Activated naive CD4-positive, alpha-beta T cell treated with anti-CD3 and anti-CD28 coated beads, Interleukin-2, amount 50 U/mL, for 24 hours (primary cell): ENCODE results near the gene LMX1A.

Experiments used
- H3K27ac Mint-ChIP-seq: one replicate; pipeline ENCODE4 v1.8.0; 2021; ENCODE audit warnings: mild to moderate bottlenecking, mixed read lengths
- H3K27me3 Mint-ChIP-seq: one replicate; pipeline ENCODE4 v1.8.0; 2021; ENCODE audit warnings: mixed read lengths
- H3K36me3 Mint-ChIP-seq: one replicate; pipeline ENCODE4 v1.8.0; 2021; ENCODE audit warnings: mixed read lengths
- H3K4me1 Mint-ChIP-seq: one replicate; pipeline ENCODE4 v1.8.0; 2021; ENCODE audit warnings: mixed read lengths
- H3K4me3 Mint-ChIP-seq: one replicate; pipeline ENCODE4 v1.8.0; 2021; ENCODE audit warnings: mild to moderate bottlenecking, mixed read lengths
- H3K9me3 Mint-ChIP-seq: one replicate; pipeline ENCODE4 v1.8.0; 2021; ENCODE audit warnings: mixed read lengths

The LMX1A gene

DNA sequence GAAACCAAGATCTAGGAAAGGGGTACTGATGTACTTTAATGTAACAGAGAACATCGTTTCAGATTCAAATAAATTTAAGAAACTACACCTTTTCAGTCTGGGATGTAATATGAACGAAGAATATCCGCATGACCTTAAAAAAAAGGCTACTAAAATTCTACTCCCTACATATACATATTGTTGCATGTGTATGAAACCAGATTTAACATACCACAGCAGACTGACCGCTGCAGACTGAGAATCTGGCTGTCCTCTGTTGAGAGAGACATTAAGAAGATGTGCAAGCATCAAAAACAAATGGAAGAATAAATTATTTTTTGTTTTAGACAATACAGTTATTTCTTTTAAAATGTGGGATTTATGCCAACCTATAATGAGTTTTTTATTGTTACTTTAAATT lies 166.6 kb downstream of the LMX1A start:
- H3K27ac Mint-ChIP-seq = no peak overlapping the region
- H3K36me3 Mint-ChIP-seq = no peaks in the 10 kb centered on the region
- H3K9me3 Mint-ChIP-seq = no peaks in the 10 kb centered on the region
- no peaks in the 10 kb centered on the region for H3K4me1 Mint-ChIP-seq
- H3K4me3 Mint-ChIP-seq = no peak overlapping the region
- H3K27me3 Mint-ChIP-seq = peaks cover 2% of the 10 kb centered on the region

DNA sequence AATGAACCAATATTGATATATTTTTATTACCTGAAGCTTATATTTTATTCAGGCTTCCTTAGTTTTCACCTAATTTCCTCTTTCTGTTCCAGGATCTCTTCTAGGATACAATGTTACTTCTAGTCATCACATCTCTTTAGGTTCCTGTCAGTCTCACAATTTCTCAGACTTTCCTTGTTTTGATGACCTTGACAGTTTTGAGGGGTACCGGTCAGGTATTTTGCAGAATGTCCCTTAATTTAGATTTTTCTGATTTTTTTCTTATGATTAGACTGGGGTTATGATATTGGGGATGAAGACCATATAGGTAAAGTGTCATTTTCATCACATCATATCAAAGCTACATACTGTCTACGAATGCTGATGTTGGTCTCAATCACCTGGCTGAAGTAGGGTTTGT lies 167.5 kb downstream of the LMX1A start:
- peaks cover 2% of the 10 kb centered on the region for H3K27me3 Mint-ChIP-seq
- H3K27ac Mint-ChIP-seq = no peak overlapping the region
- H3K9me3 Mint-ChIP-seq = peaks cover 3% of the 10 kb centered on the region
- no peaks in the 10 kb centered on the region for H3K4me1 Mint-ChIP-seq
- H3K4me3 Mint-ChIP-seq = no peak overlapping the region
- no peaks in the 10 kb centered on the region for H3K36me3 Mint-ChIP-seq

DNA sequence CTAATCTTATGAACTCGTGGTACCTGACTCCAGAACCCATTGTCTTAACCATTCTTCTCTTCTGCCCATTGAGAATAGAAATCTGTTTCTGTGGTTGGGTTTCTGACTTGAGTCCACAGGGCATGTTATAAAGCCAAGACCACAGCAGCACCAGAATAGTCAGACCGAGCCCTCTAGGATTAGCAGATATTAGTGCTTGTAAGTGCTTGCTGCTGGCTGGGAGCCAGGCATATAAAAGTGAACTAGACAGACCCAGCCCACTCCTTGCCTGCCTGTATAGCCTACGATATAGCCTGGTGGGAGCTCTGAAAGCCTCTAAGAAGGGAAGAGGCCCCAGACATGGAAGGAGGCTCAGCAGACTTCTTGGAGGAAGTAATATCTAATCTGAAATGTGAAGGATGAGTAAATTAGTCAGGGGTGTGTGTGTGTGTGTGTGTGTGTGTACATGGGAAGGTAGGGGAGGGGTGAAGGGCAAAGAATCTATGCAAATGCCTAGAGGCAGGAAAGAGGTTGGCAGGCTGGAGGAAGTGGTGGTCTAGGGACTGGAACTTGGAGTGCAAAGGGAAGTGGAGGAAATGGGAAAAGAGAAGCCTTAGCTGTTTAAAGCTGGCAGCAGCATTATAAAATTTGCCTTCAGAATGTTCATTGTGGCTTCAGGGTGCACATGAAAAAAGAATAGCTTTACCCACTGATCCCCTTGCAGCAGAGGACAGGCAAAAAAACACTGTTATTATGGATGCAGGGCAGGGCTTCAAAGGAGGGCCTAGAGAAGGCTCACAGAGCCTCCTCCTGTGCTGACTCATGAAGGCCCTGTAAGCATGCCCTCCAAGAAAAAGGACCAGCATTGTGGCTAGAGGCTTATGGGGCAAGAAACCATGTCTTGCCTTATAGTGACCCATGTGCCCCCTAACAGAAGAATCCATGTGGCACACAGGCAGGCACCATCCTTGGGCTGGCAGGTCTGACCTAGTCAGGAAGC lies 169.2 kb downstream of the LMX1A start:
- peaks cover 4% of the 10 kb centered on the region for H3K27me3 Mint-ChIP-seq
- no peak overlapping the region for H3K4me3 Mint-ChIP-seq
- peaks cover 12% of the 10 kb centered on the region for H3K9me3 Mint-ChIP-seq
- no peak overlapping the region for H3K27ac Mint-ChIP-seq
- no peaks in the 10 kb centered on the region for H3K36me3 Mint-ChIP-seq
- no peaks in the 10 kb centered on the region for H3K4me1 Mint-ChIP-seq

DNA sequence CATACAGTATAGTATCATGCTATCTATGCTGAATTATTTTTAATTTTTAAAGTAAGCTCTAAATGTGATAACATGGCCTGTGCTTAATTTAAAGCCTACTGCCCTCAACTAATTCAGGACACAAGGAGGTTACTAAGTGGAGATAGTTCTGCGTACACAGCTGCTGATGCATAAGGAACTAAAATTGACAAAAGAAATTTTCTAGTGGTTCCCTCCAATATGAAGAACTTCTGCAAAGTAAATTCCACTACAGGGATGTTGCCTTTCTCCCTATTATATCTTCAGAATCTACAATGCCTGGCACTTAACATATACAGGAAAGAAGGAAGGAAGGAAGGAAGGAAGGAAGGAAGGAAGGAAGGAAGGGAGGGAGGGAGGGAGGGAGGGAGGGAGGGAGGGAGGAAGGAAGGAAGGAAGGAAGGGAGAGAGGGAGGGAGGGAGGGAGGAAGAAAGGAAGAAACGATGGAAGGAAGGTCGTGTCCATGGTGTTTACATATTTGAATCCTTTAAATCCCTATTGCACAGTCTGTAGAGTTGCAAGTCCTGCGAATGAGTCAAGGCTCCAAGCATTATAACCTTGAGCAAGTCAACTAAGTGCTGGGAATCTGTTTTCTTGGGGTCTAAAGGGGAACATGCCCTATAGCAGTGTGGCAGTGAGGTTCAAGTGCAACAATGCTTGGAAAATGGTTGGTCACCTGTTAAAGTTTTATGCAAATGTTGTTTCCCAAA lies 171.2 kb downstream of the LMX1A start:
- Mint-ChIP-seq H3K4me1 (no peaks in the 10 kb centered on the region), H3K4me3 (no peak overlapping the region), H3K9me3 (peaks cover 18% of the 10 kb centered on the region), H3K27me3 (peaks cover 4% of the 10 kb centered on the region), H3K36me3 (no peaks in the 10 kb centered on the region), H3K27ac (no peak overlapping the region)

DNA sequence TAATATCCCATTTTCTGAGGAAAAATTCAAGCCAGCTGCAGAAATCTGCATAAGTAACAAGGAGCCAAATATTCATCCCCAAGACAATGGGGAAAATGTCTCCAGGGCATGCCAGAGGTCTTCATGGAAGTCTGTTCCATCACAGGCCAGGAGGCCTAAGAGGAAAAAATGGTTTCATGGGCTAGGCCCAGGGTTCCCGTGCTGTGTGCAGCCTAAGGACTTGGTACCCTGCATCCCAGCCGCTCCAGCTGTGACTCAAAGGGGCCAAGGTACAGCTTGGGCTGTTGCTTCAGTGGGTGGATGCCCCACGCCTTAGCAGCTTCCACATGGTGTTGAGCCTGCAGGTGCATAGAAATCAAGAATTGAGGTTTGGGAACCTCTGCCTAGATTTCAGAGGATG lies 173.5 kb downstream of the LMX1A start:
- Mint-ChIP-seq H3K4me1 (no peaks in the 10 kb centered on the region), H3K27ac (no peak overlapping the region), H3K9me3 (peaks cover 18% of the 10 kb centered on the region), H3K4me3 (no peak overlapping the region), H3K27me3 (peaks cover 1% of the 10 kb centered on the region), H3K36me3 (no peaks in the 10 kb centered on the region)

DNA sequence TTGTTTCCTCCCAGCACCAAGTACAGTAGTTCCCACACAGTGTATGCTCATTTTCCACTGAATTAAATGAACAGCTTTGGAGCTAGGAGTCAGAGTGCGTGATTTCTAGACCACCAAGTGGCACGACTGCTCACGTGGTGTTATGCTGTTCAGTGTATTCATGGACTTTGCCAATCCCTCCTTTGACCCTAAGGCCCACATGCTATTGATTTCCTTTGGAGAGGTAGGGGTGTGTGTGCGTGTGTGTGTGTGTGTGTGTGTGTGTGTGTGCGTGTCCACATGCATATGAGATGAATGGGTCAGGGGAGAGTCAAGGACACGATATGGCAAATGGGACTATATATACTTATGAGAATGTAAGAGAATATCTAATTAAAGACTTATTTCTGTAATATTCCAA lies 177.2 kb downstream of the LMX1A start:
- Mint-ChIP-seq H3K27me3 (peaks cover 1% of the 10 kb centered on the region), H3K4me3 (no peak overlapping the region), H3K9me3 (peaks cover 17% of the 10 kb centered on the region), H3K36me3 (no peaks in the 10 kb centered on the region), H3K27ac (no peak overlapping the region), H3K4me1 (no peaks in the 10 kb centered on the region)

DNA sequence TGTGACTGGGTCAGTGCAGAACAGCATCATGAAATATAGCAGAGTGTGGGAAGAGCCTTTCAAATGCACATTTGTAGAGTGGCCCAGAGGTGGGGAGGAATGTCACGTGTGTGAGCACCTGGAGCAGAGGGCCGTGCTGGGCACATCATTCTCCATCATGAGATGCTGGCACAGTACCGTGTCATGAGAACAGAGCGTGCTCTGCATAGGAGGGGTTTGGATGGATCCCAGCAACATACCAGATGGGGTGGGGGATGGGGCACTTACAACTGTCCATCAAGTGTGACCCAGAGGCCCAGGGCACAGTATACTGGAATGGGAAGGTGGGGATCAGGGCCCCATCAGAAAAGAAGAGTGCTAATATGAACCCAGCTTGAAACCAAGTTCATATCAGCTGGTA lies 182.0 kb downstream of the LMX1A start:
- H3K27ac Mint-ChIP-seq = no peak overlapping the region
- H3K4me3 Mint-ChIP-seq = no peak overlapping the region

DNA sequence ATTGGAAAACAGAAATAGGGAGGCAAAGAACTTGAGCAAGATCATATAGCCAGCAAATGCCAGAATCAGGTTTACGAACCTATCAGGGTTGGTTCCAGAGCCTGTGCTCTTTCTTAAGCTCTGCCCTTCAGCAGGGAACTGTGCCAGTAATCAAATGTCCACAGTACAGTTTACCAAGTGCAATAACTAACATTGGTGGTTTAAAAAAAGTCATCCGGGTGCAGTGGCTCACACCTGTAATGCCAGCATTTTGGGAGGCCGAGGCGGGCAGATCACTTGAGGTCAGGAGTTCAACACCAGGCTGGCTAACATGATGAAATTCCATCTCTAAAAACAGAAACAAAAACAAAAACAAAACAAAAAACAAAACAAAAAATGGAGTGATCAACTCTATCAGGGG lies 182.7 kb downstream of the LMX1A start:
- no peaks in the 10 kb centered on the region for H3K9me3 Mint-ChIP-seq
- no peak overlapping the region for H3K4me3 Mint-ChIP-seq
- no peaks in the 10 kb centered on the region for H3K36me3 Mint-ChIP-seq
- H3K4me1 Mint-ChIP-seq = no peaks in the 10 kb centered on the region
- H3K27me3 Mint-ChIP-seq = peaks cover 5% of the 10 kb centered on the region
- H3K27ac Mint-ChIP-seq = no peak overlapping the region

More for the DNA sequence above, 182.0 kb downstream of the LMX1A start:
- no peaks in the 10 kb centered on the region for H3K36me3 Mint-ChIP-seq
- no peaks in the 10 kb centered on the region for H3K4me1 Mint-ChIP-seq
- peaks cover 5% of the 10 kb centered on the region for H3K27me3 Mint-ChIP-seq
- no peaks in the 10 kb centered on the region for H3K9me3 Mint-ChIP-seq

DNA sequence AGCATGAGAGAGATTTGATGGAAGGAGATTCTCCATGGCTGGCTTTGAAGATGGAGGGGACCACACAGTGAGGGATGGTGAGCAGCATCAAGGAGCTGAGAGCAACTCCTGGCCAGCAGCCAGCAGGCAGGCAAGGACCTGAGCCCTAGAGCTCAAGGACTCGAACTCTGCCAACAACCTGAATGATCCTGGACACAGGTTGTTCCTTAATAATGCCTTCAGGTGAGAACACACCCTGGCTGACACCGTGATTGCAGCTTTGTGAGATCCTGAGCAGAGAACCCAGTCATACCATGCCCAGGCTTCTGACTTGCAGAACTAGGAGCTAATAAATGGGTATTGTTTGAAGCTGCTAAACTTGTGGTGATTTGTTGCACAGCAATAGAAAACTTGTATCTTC lies 183.1 kb downstream of the LMX1A start:
- Mint-ChIP-seq H3K27ac (no peak overlapping the region), H3K4me3 (no peak overlapping the region), H3K9me3 (no peaks in the 10 kb centered on the region), H3K27me3 (peaks cover 5% of the 10 kb centered on the region), H3K36me3 (no peaks in the 10 kb centered on the region), H3K4me1 (no peaks in the 10 kb centered on the region)

DNA sequence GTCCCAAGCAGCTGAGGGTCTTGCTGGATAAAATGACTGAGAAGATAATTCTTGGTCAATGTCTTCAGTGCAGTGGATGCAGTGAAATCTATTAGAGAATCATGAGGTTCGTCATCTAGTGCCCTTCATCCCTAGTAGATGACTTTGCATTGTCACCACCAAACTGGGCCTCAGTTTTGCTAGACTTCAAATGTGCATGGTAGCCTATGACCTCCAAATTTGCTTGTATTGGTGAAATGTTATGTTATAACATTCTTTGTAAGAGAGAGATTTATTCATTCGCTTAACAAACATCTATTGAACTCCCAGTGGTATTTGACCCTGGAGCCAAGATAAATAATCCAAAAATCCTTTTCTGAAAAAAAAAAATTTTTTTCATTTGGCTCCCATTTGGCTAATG lies 183.8 kb downstream of the LMX1A start:
- Mint-ChIP-seq H3K36me3 (no peaks in the 10 kb centered on the region), H3K4me3 (no peak overlapping the region), H3K9me3 (no peaks in the 10 kb centered on the region), H3K27me3 (peaks cover 8% of the 10 kb centered on the region), H3K27ac (no peak overlapping the region), H3K4me1 (no peaks in the 10 kb centered on the region)

DNA sequence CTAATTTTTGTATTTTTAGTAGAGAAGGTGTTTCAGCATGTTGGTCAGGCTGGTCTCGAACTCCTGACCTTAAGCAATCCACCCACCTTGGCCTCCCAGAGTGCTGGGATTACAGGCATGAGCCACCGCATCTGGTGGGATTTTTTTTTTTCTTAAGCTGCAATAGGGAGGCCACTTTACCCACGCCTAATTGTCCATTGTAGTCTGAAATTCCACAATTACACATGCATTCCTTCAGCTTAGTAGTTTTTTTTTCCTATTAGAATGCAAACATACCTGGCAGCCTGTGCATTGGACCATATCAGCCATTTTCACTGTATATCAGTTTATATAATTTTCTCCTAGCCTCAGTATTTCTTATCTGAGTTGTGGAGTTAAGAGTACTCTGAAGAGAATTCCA lies 186.8 kb downstream of the LMX1A start:
- H3K4me1 Mint-ChIP-seq = no peaks in the 10 kb centered on the region
- H3K36me3 Mint-ChIP-seq = no peaks in the 10 kb centered on the region
- H3K4me3 Mint-ChIP-seq = no peak overlapping the region
- peaks cover 8% of the 10 kb centered on the region for H3K27me3 Mint-ChIP-seq
- no peak overlapping the region for H3K27ac Mint-ChIP-seq
- H3K9me3 Mint-ChIP-seq = no peaks in the 10 kb centered on the region

DNA sequence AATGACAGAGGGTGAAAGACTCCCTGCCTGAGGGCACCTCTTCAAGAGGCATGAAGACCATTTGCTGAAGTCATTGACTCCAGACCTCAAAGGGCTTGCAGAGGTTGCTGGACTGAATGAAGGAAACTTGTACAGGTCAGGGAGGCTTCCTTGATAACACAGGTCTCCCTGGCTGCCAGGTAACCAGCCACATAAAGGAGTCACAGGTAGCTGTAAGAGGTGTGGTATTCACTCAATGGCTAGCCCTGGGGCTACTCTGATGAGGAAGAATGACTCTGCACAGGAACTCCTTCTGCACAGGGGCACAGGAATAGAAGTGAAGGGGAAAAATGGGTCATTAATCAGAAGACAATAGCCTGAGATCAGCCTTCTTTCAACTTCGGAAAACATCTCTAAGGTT lies 187.5 kb downstream of the LMX1A start:
- no peak overlapping the region for H3K27ac Mint-ChIP-seq
- no peaks in the 10 kb centered on the region for H3K4me1 Mint-ChIP-seq
- no peaks in the 10 kb centered on the region for H3K36me3 Mint-ChIP-seq
- no peaks in the 10 kb centered on the region for H3K9me3 Mint-ChIP-seq
- H3K27me3 Mint-ChIP-seq = peaks cover 8% of the 10 kb centered on the region
- no peak overlapping the region for H3K4me3 Mint-ChIP-seq

DNA sequence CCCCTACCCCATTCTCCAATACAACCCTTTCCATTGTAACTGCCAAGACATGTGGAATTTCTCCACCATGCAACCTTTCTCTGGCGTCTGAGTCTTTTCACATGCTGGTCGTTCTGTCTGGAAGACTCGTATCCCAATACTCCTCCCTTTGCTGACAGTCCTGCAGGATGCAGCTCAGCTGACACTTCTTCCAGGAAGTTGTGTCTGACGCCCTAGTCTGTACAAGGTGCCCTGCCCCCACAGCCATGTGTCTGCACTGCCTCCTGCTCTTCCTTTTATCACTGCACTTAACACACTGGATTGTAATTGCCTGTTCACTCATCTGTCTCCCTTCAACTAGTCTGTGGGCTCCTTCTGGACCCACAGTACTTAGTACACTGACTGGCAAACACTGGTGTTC lies 188.0 kb downstream of the LMX1A start:
- H3K4me1 Mint-ChIP-seq = no peaks in the 10 kb centered on the region

DNA sequence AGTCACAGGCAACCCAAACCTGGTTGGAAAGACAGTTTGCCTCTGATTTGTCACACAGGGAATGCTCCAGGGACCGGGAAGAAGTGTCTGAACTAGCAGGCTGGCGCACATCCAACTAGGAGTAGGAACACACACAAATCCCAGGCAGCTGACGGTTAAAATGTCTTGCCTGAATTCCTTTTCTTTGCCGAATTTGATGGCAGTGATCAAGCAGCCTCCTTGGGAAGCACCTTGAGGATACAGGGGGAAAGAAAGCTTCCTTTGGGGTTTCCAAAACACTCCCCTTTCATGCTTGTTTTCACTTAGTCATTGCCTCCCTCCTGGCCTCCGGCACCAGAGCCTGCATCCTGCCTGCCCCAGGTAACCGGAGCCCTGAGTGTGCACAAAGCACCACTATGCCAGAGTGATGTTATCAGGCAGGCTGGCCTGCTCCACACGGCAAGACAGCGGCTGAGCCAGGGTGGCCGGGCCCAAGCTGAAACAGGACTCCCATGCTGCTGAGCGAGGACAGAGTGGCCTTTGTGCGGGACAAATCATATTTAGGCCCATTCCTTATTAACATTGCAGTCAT lies 193.8 kb downstream of the LMX1A start:
- H3K27ac Mint-ChIP-seq = no peak overlapping the region
- peaks cover 3% of the 10 kb centered on the region for H3K27me3 Mint-ChIP-seq
- H3K4me3 Mint-ChIP-seq = no peak overlapping the region
- H3K36me3 Mint-ChIP-seq = no peaks in the 10 kb centered on the region
- H3K4me1 Mint-ChIP-seq = no peaks in the 10 kb centered on the region
- H3K9me3 Mint-ChIP-seq = no peaks in the 10 kb centered on the region

More for the DNA sequence above, 188.0 kb downstream of the LMX1A start:
- Mint-ChIP-seq H3K27ac (no peak overlapping the region), H3K27me3 (peaks cover 8% of the 10 kb centered on the region), H3K9me3 (no peaks in the 10 kb centered on the region), H3K4me3 (no peak overlapping the region), H3K36me3 (no peaks in the 10 kb centered on the region)

DNA sequence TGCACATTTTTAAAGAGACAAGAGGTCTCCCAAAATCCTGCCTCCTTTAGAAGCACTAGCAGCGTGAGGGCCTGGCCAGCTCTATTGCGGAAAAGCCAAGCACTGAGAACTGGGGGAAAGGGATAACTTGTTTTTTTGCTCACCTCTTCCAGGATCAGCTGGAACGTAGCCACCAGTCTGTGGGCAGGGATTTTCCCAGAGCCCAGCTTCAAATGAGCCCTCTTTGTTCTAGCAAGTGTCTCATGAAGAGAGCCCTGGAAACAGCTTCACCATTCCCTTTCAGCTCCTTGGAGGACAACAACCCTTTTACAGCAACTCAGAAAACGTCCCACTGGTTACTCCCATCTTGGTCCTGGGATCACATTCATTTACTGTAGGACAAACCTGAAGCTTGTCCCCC lies 195.4 kb downstream of the LMX1A start:
- H3K9me3 Mint-ChIP-seq = no peaks in the 10 kb centered on the region
- H3K27me3 Mint-ChIP-seq = peaks cover 3% of the 10 kb centered on the region
- no peak overlapping the region for H3K4me3 Mint-ChIP-seq
- no peak overlapping the region for H3K27ac Mint-ChIP-seq
- H3K4me1 Mint-ChIP-seq = no peaks in the 10 kb centered on the region
- H3K36me3 Mint-ChIP-seq = no peaks in the 10 kb centered on the region

DNA sequence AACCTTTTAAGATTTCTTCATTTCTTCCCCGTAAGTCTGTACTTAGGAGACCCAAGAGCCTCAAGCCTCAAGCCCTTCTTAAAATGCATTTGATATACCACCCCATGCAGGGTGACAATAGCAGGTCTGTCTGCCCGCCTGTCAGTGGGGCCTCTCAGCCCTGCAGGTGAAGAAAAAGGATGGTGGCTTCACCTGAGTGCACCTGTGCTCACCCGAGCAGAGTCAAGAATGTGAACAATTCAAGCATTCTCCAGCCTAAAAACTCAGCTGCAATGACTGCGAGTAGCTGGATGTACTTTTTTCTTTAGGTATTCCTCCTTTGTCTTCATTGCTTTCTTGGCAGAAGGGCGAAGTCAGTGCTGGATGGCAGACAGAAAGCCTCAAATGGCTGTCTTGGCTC lies 203.3 kb downstream of the LMX1A start:
- H3K27me3 Mint-ChIP-seq = no peaks in the 10 kb centered on the region
- H3K27ac Mint-ChIP-seq = no peak overlapping the region
- no peaks in the 10 kb centered on the region for H3K9me3 Mint-ChIP-seq
- H3K4me3 Mint-ChIP-seq = no peak overlapping the region
- no peaks in the 10 kb centered on the region for H3K4me1 Mint-ChIP-seq
- H3K36me3 Mint-ChIP-seq = no peaks in the 10 kb centered on the region
